ENCODE measurements around the gene R3HDM4.

Gene R3HDM4

GRCh38 chr19:912181-913079 is 589 bp downstream of the R3HDM4 start:
- DNase-seq (ENCODE audit: low spot score), result no peak

GRCh38 chr19:911197-912033 is 1.6 kb downstream of the R3HDM4 start:
- no peak for DNase-seq (ENCODE audit: low spot score)

GRCh38 chr19:907183-907853 is 5.7 kb downstream of the R3HDM4 start:
- no peak for DNase-seq (ENCODE audit: low spot score)

- DNase-seq (ENCODE audit: low spot score), result no peak
Observed at GRCh38 chr19:906480-906879, 6.5 kb downstream of the R3HDM4 start.

- no peak for DNase-seq (ENCODE audit: low spot score)
Observed at GRCh38 chr19:904545-904944, 8.5 kb downstream of the R3HDM4 start.

- no peak for DNase-seq (ENCODE audit: low spot score)
Observed at GRCh38 chr19:903266-903797, 9.7 kb downstream of the R3HDM4 start.

GRCh38 chr19:902446-903226 is 10.4 kb downstream of the R3HDM4 start:
- DNase-seq (ENCODE audit: low spot score), result no peak

GRCh38 chr19:902093-902370 is 11.0 kb downstream of the R3HDM4 start:
- no peak for DNase-seq (ENCODE audit: low spot score)

GRCh38 chr19:901216-902092 is 11.6 kb downstream of the R3HDM4 start:
- DNase-seq (ENCODE audit: low spot score), result no peak

- DNase-seq (ENCODE audit: low spot score), result no peak
Observed at GRCh38 chr19:900302-901111, 12.5 kb downstream of the R3HDM4 start.

GRCh38 chr19:900043-900301 is 13.0 kb downstream of the R3HDM4 start:
- no peak for DNase-seq (ENCODE audit: low spot score)

GRCh38 chr19:899336-900042 is 13.5 kb downstream of the R3HDM4 start:
- DNase-seq (ENCODE audit: low spot score), result no peak

GRCh38 chr19:898663-899062 is 14.4 kb downstream of the R3HDM4 start:
- DNase-seq (ENCODE audit: low spot score), result no peak

GRCh38 chr19:897442-898039 is 15.5 kb downstream of the R3HDM4 start:
- no peak for DNase-seq (ENCODE audit: low spot score)

- no peak for DNase-seq (ENCODE audit: low spot score)
Observed at GRCh38 chr19:896999-897398, 16.0 kb downstream of the R3HDM4 start.

- no peak for DNase-seq (ENCODE audit: low spot score)
Observed at GRCh38 chr19:896434-896833, 16.6 kb downstream of the R3HDM4 start.

- peak; percentile 98 for DNase-seq (ENCODE audit: low spot score)
Observed at GRCh38 chr19:892894-893689, 19.9 kb downstream of the R3HDM4 start, which contains the start of the genes MED16 and RNU6-9. Gene MED16 (minus strand): TSS chr19:893187. CDS start chr19:891131, 2,056 bp downstream. Gene RNU6-9 (plus strand): TSS chr19:893484.

All from AG08395 (cell line).